ENCODE results near the gene GPLD1.
"Not testable (repeated sequence)": the region's sequence is repeated elsewhere in the genome, so short reads cannot be mapped to it uniquely, and the experiment has no call there.

The GPLD1 gene, protein sequence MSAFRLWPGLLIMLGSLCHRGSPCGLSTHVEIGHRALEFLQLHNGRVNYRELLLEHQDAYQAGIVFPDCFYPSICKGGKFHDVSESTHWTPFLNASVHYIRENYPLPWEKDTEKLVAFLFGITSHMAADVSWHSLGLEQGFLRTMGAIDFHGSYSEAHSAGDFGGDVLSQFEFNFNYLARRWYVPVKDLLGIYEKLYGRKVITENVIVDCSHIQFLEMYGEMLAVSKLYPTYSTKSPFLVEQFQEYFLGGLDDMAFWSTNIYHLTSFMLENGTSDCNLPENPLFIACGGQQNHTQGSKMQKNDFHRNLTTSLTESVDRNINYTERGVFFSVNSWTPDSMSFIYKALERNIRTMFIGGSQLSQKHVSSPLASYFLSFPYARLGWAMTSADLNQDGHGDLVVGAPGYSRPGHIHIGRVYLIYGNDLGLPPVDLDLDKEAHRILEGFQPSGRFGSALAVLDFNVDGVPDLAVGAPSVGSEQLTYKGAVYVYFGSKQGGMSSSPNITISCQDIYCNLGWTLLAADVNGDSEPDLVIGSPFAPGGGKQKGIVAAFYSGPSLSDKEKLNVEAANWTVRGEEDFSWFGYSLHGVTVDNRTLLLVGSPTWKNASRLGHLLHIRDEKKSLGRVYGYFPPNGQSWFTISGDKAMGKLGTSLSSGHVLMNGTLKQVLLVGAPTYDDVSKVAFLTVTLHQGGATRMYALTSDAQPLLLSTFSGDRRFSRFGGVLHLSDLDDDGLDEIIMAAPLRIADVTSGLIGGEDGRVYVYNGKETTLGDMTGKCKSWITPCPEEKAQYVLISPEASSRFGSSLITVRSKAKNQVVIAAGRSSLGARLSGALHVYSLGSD

DNA sequence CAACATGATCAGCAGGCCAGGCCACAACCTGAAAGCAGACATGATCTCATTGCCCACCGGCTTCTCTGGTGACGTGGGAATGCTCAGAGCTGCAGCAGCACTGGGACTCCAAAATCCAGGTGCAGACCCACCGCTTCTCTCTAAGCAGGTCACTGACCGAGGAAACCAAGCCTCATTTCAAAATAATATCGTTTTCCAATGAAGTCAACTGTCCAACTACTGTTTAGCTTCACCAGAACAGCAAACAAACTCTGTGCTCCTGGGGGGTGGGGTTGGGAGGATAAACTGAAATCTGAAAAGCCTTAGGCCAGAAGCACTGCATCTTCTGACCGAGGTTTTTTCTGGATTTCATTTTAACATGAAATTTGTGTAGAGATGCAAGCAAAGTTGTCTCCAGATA is at the start of gene GPLD1:
Gene GPLD1 (minus strand): TSS at position 109 of the 400 bp plus-strand sequence. CDS start 67 bp downstream, at position 42.
- no peak for DNase-seq
- in situ Hi-C loops (cut with MboI; ENCODE audit: low pct_unique_long_range_greater_than_20kb, low sequenced_read_pairs), result no loop called here

DNA sequence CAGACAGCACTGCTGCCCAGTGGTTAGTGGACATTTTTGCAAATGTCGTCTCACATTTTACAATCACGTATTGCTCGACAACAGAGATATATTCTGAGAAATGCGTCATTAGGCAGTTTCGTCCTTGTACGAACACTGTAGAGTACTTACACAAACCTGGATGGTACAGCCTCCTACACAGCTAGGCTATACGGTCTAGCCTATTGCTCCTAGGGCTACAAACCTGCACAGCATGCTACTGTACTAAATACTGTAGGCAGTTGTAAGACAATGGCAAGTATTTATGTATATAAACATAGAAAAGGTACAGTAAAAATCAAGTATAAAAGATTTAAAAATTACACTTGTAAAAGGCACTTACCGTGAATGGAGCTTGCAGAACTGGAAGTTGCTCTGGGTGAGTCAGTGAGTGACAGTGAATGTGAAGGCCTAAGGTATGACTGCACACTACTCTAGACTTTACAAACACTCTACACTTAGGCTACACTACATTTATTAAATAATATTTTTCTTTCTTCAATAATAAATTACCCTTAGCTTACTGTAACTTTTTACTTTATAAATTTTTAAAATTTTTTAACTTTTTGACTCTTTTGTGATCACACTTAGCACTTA is 48.5 kb upstream of the GPLD1 start:
- in situ Hi-C loops (cut with MboI; ENCODE audit: low pct_unique_long_range_greater_than_20kb, low sequenced_read_pairs), result no loop called here
- DNase-seq, result no peak

DNA sequence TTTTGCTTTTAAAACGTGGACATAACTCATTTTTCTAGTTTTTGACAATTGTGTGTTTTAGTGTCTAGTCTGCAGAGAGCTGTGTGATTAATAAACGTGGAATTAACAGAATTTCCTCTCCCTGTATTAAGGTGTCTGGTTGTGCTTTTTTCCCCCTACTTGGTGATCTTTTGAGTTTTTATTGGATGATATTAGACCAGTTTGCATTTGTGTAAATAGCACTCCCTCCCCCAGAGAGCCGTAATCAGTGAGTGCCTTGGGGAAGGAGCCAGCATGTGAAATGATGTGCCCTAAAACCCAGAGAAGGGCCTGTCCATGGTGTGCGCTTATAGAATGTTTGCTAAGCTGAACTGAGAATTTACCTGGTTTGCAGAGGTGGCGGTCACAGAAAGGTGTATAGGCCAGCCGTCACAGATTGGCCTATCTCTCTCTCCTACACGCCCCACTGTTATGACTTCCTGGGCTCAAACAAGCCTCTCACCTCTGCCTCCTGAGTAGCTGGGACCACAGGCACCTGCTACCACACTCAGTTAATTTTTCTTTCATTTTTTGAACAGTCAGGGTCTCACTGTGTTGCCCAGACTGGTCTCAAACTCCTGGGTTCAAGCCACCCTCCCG is 47.8 kb upstream of the GPLD1 start:
- in situ Hi-C loops (cut with MboI; ENCODE audit: low pct_unique_long_range_greater_than_20kb, low sequenced_read_pairs), result no loop called here
- DNase-seq, result no peak

- in situ Hi-C loops (cut with MboI; ENCODE audit: low pct_unique_long_range_greater_than_20kb, low sequenced_read_pairs), result no loop called here
- DNase-seq, result no peak
Observed at GRCh38 chr6:24536466-24536865, 47.1 kb upstream of the GPLD1 start.

DNA sequence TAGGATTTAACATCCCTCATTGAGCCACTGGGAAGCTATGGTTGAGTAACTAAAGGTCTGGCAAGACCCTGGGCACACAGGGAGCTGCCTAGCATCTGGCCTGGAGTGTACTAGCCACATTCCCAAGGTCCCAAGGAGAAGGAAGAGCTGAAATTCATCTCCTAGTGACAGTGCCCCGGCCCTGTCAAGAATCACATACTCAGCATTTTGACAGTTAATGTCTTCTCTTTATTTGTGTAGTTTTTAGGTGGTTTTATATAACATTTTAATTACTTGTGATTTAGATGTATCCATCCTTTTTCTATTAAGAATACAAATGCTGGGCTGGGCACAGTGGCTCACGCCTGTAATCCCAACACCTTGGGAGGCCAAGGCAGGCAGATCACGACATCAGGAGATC is 45.8 kb upstream of the GPLD1 start:
- in situ Hi-C loops (cut with MboI; ENCODE audit: low pct_unique_long_range_greater_than_20kb, low sequenced_read_pairs), result no loop called here

GRCh38 chr6:24534329-24534728 is 45.0 kb upstream of the GPLD1 start:
- no peak for DNase-seq
- in situ Hi-C loops (cut with MboI; ENCODE audit: low pct_unique_long_range_greater_than_20kb, low sequenced_read_pairs), result no loop called here

More for the DNA sequence above, 45.8 kb upstream of the GPLD1 start:
- no peak for DNase-seq

DNA sequence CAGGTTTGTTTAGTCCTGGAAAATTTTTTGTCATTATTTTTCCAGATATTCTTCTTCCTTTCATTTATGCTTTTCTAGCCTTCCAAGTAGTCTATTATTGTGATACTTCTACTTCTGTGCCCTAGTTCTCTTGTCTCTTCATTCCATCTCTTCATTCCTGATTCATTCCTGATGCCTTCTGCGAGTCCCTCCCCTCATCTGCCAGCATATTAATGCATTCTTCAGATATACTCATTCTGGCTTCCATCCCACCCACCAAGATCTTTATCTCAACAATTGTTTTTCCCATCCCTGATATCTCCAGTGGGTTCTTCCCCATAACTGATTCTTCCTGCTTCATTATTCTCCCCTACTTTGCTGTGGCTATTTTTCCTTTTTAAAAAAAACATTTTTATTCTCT is 40.6 kb upstream of the GPLD1 start:
- in situ Hi-C loops (cut with MboI; ENCODE audit: low pct_unique_long_range_greater_than_20kb, low sequenced_read_pairs), result no loop called here
- no peak for DNase-seq

DNA sequence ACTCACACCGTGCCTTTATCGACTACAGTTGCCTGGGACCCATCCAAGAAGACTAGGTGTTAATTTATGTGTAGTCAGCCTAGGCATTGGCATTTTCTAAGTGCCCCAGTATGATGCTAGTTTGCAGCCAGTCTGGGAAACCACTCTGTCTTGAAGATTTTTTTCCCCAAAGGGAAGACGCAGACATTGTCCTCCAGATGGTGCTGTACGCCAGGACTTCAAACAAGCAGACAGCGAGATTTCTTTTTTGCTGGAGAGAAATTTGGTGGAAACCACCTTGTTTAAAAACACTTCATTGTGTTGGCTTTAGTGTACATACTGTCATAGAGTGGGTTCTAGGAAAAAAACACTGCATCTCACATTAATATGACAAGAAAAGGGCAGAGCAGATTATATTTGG is 35.4 kb upstream of the GPLD1 start:
- in situ Hi-C loops (cut with MboI; ENCODE audit: low pct_unique_long_range_greater_than_20kb, low sequenced_read_pairs), result no loop called here
- peak; percentile 45 for DNase-seq

GRCh38 chr6:24524329-24524728 is 35.0 kb upstream of the GPLD1 start:
- DNase-seq, result no peak
- in situ Hi-C loops (cut with MboI; ENCODE audit: low pct_unique_long_range_greater_than_20kb, low sequenced_read_pairs), result no loop called here

GRCh38 chr6:24522228-24523176 is 33.1 kb upstream of the GPLD1 start:
- DNase-seq, result peak; percentile 33
- in situ Hi-C loops (cut with MboI; ENCODE audit: low pct_unique_long_range_greater_than_20kb, low sequenced_read_pairs), result no loop called here

- in situ Hi-C loops (cut with MboI; ENCODE audit: low pct_unique_long_range_greater_than_20kb, low sequenced_read_pairs), result no loop called here
Observed at GRCh38 chr6:24520929-24521546, 31.7 kb upstream of the GPLD1 start.

GRCh38 chr6:24517659-24518543 is 28.5 kb upstream of the GPLD1 start:
- in situ Hi-C loops (cut with MboI; ENCODE audit: low pct_unique_long_range_greater_than_20kb, low sequenced_read_pairs), result no loop called here
- DNase-seq, result no peak

More at GRCh38 chr6:24520929-24521546, 31.7 kb upstream of the GPLD1 start:
- DNase-seq, result peak; percentile 40

DNA sequence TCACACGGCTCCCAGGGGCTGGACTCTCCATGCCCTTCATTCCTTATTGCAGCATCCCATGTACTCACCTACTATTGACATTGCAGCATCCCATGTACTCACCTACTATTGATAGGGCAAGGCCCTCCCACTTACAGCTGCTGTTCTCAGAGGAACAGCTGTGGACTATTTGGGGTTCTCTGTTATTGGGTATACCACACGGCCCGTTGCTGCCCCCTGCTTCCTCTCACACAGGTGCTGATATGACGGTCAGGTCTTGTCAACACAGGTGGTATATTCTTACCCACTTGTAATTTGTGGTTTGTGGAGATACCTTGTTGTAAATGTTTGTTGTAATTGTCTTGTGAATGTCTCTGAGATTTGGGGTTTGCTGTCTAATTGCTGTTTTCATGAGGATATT is 24.2 kb upstream of the GPLD1 start:
- in situ Hi-C loops (cut with MboI; ENCODE audit: low pct_unique_long_range_greater_than_20kb, low sequenced_read_pairs), result no loop called here
- DNase-seq, result no peak

DNA sequence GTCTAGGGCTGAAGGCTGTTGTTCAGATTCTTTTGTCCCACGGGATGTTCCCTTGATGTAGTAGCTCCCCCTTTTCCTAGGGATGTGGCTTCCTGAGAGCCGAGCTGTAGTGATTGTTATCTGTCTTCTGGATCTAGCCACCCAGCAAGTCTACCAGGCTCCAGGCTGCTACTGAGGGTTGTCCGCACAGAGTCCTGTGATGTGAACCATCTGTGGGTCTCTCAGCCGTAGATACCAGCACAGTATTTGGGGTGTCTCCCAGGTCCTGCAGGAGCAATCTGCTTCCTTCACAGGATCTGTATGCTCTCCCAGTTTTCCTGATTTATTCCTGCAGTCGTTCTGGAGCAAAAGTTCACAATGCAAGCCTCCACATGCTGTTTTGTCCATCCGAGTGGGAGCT is 22.6 kb upstream of the GPLD1 start:
- DNase-seq; in situ Hi-C loops (cut with MboI; ENCODE audit: low pct_unique_long_range_greater_than_20kb, low sequenced_read_pairs): not testable (repeated sequence)

DNA sequence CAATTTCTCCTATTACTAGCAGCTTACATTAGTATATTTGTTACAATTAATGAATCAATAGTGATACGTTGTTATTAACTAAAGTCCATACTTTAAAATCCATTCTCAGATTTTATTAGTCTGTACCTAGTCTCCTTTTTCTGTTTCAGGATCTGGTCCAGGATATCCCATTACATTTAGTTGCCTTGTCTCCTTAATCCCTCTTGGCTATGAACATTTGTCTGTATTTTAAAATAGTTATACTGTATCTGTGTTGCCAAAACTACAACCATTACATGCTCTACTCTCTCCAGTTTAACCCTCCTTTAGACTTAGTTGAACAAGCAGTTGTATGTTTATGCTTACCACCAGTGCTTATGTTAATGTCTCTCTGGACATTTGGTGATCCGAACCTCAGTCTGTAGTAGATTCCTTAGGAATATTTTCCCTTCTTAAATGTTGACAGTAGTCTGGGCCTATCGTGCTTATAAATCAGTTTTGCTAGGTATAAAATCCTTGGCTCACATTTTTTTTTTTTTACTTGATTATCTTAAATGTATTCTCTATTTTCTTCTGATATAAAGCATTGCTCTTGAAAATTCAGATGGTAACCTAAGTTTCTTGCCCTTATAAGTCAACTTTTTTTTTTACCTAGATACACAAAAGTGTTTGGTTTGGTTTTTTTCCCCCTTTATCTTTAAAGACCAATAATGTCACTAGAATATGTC is 17.6 kb upstream of the GPLD1 start:
- in situ Hi-C loops (cut with MboI; ENCODE audit: low pct_unique_long_range_greater_than_20kb, low sequenced_read_pairs), result no loop called here
- no peak for DNase-seq

All from KBM-7 (cell line).